ENCODE measurements around the gene SMNDC1.
"Not testable (repeated sequence)": the region's sequence is repeated elsewhere in the genome, so short reads cannot be mapped to it uniquely, and the experiment has no call there.

SMNDC1 gene

GRCh38 chr10:110263164-110263563, 41.6 kb downstream of the SMNDC1 start:
- no peak overlapping the region for H3K9ac ChIP-seq (ENCODE audit: low read depth, low read length)
- no peak overlapping the region for H3K4me3 ChIP-seq (ENCODE audit: low read length)
- no peaks in the 10 kb centered on the region for H3K27me3 ChIP-seq (ENCODE audit: insufficient read depth, low read length)
- no peaks in the 10 kb centered on the region for H3K4me1 ChIP-seq (ENCODE audit: insufficient read depth, low read length)
- no peak overlapping the region for H3K27ac ChIP-seq (ENCODE audit: low read length)
- no peaks in the 10 kb centered on the region for H3K9me3 ChIP-seq (ENCODE audit: insufficient read depth, low read depth, low read length)
- H3K36me3 ChIP-seq (ENCODE audit: insufficient read depth, low read depth, low read length), result no peaks in the 10 kb centered on the region

DNA sequence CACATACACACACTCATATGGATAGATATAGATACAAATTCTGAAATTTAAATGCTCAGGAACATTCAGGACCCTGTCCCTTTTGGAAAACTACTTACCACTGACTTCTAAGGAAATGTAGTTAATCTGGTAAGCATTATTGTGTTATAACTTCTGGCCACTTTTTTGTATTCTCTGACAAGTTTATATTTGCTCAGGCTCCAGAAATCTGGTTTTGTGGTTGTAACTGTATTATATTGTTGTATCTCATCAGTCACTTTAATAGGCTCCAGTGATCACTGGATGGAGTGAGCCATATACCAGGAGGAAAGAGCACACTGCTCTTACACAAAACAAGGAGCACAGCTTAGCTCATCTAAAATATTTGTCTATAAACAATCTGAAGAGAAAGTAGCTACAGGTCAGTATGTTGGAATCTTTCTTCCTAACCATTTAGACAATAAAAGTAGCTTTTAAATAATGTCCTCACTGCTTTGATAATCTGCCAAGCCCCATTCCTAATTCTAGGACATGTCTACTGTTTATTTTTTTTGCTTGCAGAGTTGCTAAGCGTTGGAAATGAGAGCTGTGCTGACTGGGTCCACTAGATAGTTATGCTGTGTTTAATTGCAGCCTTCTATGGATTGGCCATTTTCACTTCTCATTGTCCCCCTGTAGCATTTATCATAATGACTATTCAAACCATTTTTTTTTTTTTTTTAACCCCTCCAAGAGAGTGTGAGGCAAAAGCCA, 43.8 kb downstream of the SMNDC1 start:
- Histone ChIP-seq H3K9me3 (ENCODE audit: insufficient read depth, low read depth, low read length) (peaks cover 1% of the 10 kb centered on the region; the same call in 1 of the 2 replicates), H3K27ac (ENCODE audit: low read length) (no peak overlapping the region), H3K4me3 (ENCODE audit: low read length) (no peak overlapping the region), H3K27me3 (ENCODE audit: insufficient read depth, low read length) (no peaks in the 10 kb centered on the region), H3K9ac (ENCODE audit: low read depth, low read length) (no peak overlapping the region), H3K4me1 (ENCODE audit: insufficient read depth, low read length) (no peaks in the 10 kb centered on the region), H3K36me3 (ENCODE audit: insufficient read depth, low read depth, low read length) (no peaks in the 10 kb centered on the region)

DNA sequence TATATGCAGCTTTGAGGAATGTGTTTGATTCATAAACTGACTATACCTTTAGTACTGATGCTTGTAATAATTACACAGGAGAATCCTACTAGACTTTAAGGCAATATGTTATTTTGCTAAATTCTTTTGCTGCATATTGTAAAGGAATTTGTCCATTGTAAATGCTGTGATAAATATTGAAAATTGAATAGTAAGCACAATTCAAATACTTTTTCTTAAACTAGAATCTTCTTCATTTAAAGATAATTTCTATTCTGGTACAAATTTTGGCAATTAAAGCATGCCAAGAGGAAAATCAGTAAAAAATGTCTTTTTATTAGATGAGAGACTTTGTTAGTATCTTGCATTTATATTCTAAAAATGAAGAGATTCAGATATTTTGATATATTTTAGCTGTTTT, 45.4 kb downstream of the SMNDC1 start:
- no peaks in the 10 kb centered on the region for H3K36me3 ChIP-seq (ENCODE audit: insufficient read depth, low read depth, low read length)
- H3K27me3 ChIP-seq (ENCODE audit: insufficient read depth, low read length), result no peaks in the 10 kb centered on the region
- no peak overlapping the region for H3K9ac ChIP-seq (ENCODE audit: low read depth, low read length)

GRCh38 chr10:110258542-110258941, 46.2 kb downstream of the SMNDC1 start:
- Histone ChIP-seq H3K9ac (ENCODE audit: low read depth, low read length) (no peak overlapping the region), H3K4me1 (ENCODE audit: insufficient read depth, low read length) (no peaks in the 10 kb centered on the region), H3K36me3 (ENCODE audit: insufficient read depth, low read depth, low read length) (no peaks in the 10 kb centered on the region), H3K4me3 (ENCODE audit: low read length) (no peak overlapping the region), H3K9me3 (ENCODE audit: insufficient read depth, low read depth, low read length) (peaks cover 9% of the 10 kb centered on the region; the same call in 1 of the 2 replicates), H3K27me3 (ENCODE audit: insufficient read depth, low read length) (no peaks in the 10 kb centered on the region), H3K27ac (ENCODE audit: low read length) (no peak overlapping the region)

More for the DNA sequence above, 45.4 kb downstream of the SMNDC1 start:
- Histone ChIP-seq H3K4me1 (ENCODE audit: insufficient read depth, low read length) (no peaks in the 10 kb centered on the region), H3K27ac (ENCODE audit: low read length) (no peak overlapping the region), H3K4me3 (ENCODE audit: low read length) (no peak overlapping the region), H3K9me3 (ENCODE audit: insufficient read depth, low read depth, low read length) (peaks cover 9% of the 10 kb centered on the region; the same call in 1 of the 2 replicates)

GRCh38 chr10:110254467-110254866, 50.3 kb downstream of the SMNDC1 start:
- H3K4me1 ChIP-seq (ENCODE audit: insufficient read depth, low read length), result no peaks in the 10 kb centered on the region
- no peak overlapping the region for H3K27ac ChIP-seq (ENCODE audit: low read length)
- no peaks in the 10 kb centered on the region for H3K27me3 ChIP-seq (ENCODE audit: insufficient read depth, low read length)
- no peak overlapping the region for H3K4me3 ChIP-seq (ENCODE audit: low read length)
- H3K9ac ChIP-seq (ENCODE audit: low read depth, low read length), result no peak overlapping the region
- no peaks in the 10 kb centered on the region for H3K36me3 ChIP-seq (ENCODE audit: insufficient read depth, low read depth, low read length)
- H3K9me3 ChIP-seq (ENCODE audit: insufficient read depth, low read depth, low read length), result peaks cover 9% of the 10 kb centered on the region; the same call in 1 of the 2 replicates

GRCh38 chr10:110252151-110252550, 52.6 kb downstream of the SMNDC1 start:
- Histone ChIP-seq H3K36me3 (ENCODE audit: insufficient read depth, low read depth, low read length) (no peaks in the 10 kb centered on the region), H3K9ac (ENCODE audit: low read depth, low read length) (no peak overlapping the region), H3K9me3 (ENCODE audit: insufficient read depth, low read depth, low read length) (peaks cover 9% of the 10 kb centered on the region; the same call in 1 of the 2 replicates), H3K27me3 (ENCODE audit: insufficient read depth, low read length) (no peaks in the 10 kb centered on the region), H3K27ac (ENCODE audit: low read length) (no peak overlapping the region), H3K4me3 (ENCODE audit: low read length) (no peak overlapping the region), H3K4me1 (ENCODE audit: insufficient read depth, low read length) (no peaks in the 10 kb centered on the region)

DNA sequence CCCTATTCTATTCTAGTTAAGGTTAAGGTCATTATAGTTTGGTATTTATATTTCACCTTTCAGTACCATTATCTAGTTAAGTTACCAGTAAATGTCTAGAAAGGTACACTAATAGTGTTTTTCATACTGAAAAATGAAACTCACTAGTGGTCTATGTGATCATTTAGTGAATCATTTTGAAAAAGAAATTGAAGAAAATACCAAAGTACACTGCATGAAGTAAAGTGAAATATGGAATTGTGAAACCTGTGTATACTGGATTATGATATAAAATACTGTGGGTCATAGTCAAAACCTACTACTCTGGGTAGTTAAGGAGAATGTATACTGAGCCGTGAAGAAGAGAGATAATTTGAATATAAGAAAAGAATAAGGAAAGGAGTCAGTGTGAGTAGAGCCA, 53.3 kb downstream of the SMNDC1 start:
- not testable (repeated sequence) for H3K27me3 ChIP-seq (ENCODE audit: insufficient read depth, low read length); H3K27ac ChIP-seq (ENCODE audit: low read length); H3K36me3 ChIP-seq (ENCODE audit: insufficient read depth, low read depth, low read length); H3K9me3 ChIP-seq (ENCODE audit: insufficient read depth, low read depth, low read length); H3K4me1 ChIP-seq (ENCODE audit: insufficient read depth, low read length); H3K4me3 ChIP-seq (ENCODE audit: low read length); H3K9ac ChIP-seq (ENCODE audit: low read depth, low read length)

- H3K9me3 ChIP-seq (ENCODE audit: insufficient read depth, low read depth, low read length); H3K4me3 ChIP-seq (ENCODE audit: low read length); H3K27me3 ChIP-seq (ENCODE audit: insufficient read depth, low read length); H3K27ac ChIP-seq (ENCODE audit: low read length); H3K36me3 ChIP-seq (ENCODE audit: insufficient read depth, low read depth, low read length); H3K4me1 ChIP-seq (ENCODE audit: insufficient read depth, low read length); H3K9ac ChIP-seq (ENCODE audit: low read depth, low read length): not testable (repeated sequence)
Observed at GRCh38 chr10:110249489-110249888, 55.2 kb downstream of the SMNDC1 start.

- not testable (repeated sequence) for H3K27me3 ChIP-seq (ENCODE audit: insufficient read depth, low read length); H3K36me3 ChIP-seq (ENCODE audit: insufficient read depth, low read depth, low read length); H3K27ac ChIP-seq (ENCODE audit: low read length); H3K9ac ChIP-seq (ENCODE audit: low read depth, low read length); H3K9me3 ChIP-seq (ENCODE audit: insufficient read depth, low read depth, low read length); H3K4me3 ChIP-seq (ENCODE audit: low read length)
- peaks cover 14% of the 10 kb centered on the region; the same call in 1 of the 2 replicates for H3K4me1 ChIP-seq (ENCODE audit: insufficient read depth, low read length)
Observed at GRCh38 chr10:110247833-110248232, 56.9 kb downstream of the SMNDC1 start.

- no peak overlapping the region for H3K4me3 ChIP-seq (ENCODE audit: low read length)
- no peak overlapping the region for H3K9ac ChIP-seq (ENCODE audit: low read depth, low read length)
- H3K9me3 ChIP-seq (ENCODE audit: insufficient read depth, low read depth, low read length), result no peaks in the 10 kb centered on the region
- H3K36me3 ChIP-seq (ENCODE audit: insufficient read depth, low read depth, low read length), result no peaks in the 10 kb centered on the region
- peaks cover 14% of the 10 kb centered on the region; the same call in 1 of the 2 replicates for H3K4me1 ChIP-seq (ENCODE audit: insufficient read depth, low read length)
- H3K27ac ChIP-seq (ENCODE audit: low read length), result no peak overlapping the region
- no peaks in the 10 kb centered on the region for H3K27me3 ChIP-seq (ENCODE audit: insufficient read depth, low read length)
Observed at GRCh38 chr10:110244550-110244949, 60.2 kb downstream of the SMNDC1 start.

DNA sequence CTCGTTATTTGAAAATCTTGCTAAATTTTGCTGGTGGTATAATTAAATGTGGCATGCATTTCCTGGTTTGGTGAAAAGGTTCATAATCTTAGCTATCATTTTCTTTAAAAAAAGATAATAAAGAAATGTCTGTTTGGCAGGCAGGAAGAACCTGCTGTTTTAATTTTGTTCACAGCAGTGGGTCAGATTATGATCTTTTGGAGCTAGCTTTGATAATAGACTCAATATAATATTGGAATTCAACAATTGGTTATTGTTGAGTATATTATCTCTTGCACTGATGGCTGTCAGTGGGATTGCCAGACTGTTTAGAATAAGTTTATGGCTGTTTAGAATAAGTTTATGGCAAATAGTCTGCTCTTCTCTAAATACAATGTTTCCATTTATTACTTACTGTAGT, 62.2 kb downstream of the SMNDC1 start:
- Histone ChIP-seq H3K4me1 (ENCODE audit: insufficient read depth, low read length) (peaks cover 14% of the 10 kb centered on the region; the same call in 1 of the 2 replicates), H3K27me3 (ENCODE audit: insufficient read depth, low read length) (no peaks in the 10 kb centered on the region), H3K9ac (ENCODE audit: low read depth, low read length) (no peak overlapping the region), H3K4me3 (ENCODE audit: low read length) (no peak overlapping the region), H3K27ac (ENCODE audit: low read length) (no peak overlapping the region), H3K9me3 (ENCODE audit: insufficient read depth, low read depth, low read length) (no peaks in the 10 kb centered on the region), H3K36me3 (ENCODE audit: insufficient read depth, low read depth, low read length) (no peaks in the 10 kb centered on the region)

- Histone ChIP-seq H3K36me3 (ENCODE audit: insufficient read depth, low read depth, low read length) (no peaks in the 10 kb centered on the region), H3K9me3 (ENCODE audit: insufficient read depth, low read depth, low read length) (no peaks in the 10 kb centered on the region), H3K4me3 (ENCODE audit: low read length) (no peak overlapping the region), H3K27ac (ENCODE audit: low read length) (no peak overlapping the region), H3K9ac (ENCODE audit: low read depth, low read length) (no peak overlapping the region), H3K27me3 (ENCODE audit: insufficient read depth, low read length) (no peaks in the 10 kb centered on the region), H3K4me1 (ENCODE audit: insufficient read depth, low read length) (peaks cover 14% of the 10 kb centered on the region; the same call in 1 of the 2 replicates)
Observed at GRCh38 chr10:110241841-110242240, 62.9 kb downstream of the SMNDC1 start.
